Measurements from ENCODE around the gene MRPL17.

Gene MRPL17

GRCh38 chr11:6630632-6631291 lies 52.4 kb downstream of the MRPL17 start:
- DNase-seq, result no peak
